Prostate gland (tissue), 2 donors: Measurements from ENCODE around the gene MATN1.

ENCODE experiments used
- CTCF ChIP-seq, 4 experiments: fragments of 200-600 bp in 2 of 4; fragments of 450-650 bp in 2 of 4; sonication (generic) in 2 of 4; IDR thresholded peaks; 1 replicate in 3 of 4; 2 replicates in 1 of 4; pipeline ENCODE4 v1.5.1; 2016 to 2019; ENCODE audit warnings: antibody characterized with exemption in 4 of 4, mild to moderate bottlenecking in 2 of 4, moderate library complexity in 2 of 4
- POLR2AphosphoS5 ChIP-seq: sonication (generic); formaldehyde crosslinking; IDR thresholded peaks from one replicate; pipeline ENCODE4 v1.6.1; 2017; ENCODE audit warnings: antibody characterized with exemption

- no peak for TF ChIP-seq CTCF (IDR thresholded peaks at IDR 0.05)
- TF ChIP-seq POLR2AphosphoS5: no peak
Observed at GRCh38 chr1:30679976-30680305, 43.4 kb downstream of the MATN1 start.
